Airway epithelial cell (primary cell): ENCODE measurements around the gene MARCHF7. TPM values are rescaled to one million over a fixed set of nuclear protein-coding genes. Genes with fewer than 3 reads are reported as not detected.

Experiments used
- total RNA-seq: library from RNA; depleted of rRNA; stranded (reverse); fragments of >200 nt; gene quantifications from 2 replicates; pipeline ENCODE4 v1.2.3, GENCODE V29; 2015

The MARCHF7 gene, protein sequence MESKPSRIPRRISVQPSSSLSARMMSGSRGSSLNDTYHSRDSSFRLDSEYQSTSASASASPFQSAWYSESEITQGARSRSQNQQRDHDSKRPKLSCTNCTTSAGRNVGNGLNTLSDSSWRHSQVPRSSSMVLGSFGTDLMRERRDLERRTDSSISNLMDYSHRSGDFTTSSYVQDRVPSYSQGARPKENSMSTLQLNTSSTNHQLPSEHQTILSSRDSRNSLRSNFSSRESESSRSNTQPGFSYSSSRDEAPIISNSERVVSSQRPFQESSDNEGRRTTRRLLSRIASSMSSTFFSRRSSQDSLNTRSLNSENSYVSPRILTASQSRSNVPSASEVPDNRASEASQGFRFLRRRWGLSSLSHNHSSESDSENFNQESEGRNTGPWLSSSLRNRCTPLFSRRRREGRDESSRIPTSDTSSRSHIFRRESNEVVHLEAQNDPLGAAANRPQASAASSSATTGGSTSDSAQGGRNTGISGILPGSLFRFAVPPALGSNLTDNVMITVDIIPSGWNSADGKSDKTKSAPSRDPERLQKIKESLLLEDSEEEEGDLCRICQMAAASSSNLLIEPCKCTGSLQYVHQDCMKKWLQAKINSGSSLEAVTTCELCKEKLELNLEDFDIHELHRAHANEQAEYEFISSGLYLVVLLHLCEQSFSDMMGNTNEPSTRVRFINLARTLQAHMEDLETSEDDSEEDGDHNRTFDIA
- 66.9 and 71.3 TPM in 2 replicates for total RNA-seq

DNA sequence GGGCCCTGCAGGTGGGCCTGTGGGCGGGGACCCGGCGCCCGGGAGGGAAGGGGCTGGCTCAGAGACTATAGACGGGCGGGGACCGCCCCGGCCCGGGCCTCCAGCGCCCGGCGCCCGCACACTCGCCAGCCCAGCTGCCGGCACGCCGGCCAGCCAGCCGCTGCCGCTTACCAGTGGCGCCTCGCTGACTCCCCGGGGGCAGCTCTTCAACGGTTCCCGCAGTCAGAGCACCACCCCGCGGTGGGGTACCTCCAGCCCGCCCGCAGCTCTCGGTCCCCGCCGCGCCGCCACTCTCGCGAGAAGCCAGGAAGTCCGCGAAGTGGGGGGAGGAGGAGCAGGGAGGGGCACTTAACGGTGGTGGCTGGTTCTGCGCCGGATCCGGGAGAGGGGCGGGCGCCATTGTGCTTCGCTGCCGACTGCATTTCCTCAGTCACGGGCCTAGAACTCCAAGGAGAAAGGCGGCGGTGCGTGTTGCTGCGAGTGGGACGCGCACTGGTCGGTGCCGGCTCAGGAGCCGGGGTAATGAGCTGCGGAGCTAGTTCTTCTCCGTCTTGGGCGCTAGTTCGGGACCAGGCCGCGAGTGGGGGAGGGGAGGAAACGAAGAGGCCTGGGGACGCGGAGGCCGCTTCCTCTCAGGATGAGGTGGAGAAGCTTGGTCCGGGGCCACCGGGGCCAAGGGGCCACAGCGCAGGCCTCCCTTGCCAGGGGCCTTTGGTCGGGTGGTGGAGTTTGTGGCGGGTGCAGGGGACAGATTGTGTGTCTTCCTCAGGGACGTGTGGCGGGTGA lies at the start of gene MARCHF7:
Gene MARCHF7 (plus strand): TSS at position 364 of the 786 bp plus-strand sequence. CDS start 16,517 bp downstream, outside the sequence.

Other genes starting within 250 kb of the MARCHF7 start
- gene BAZ2B, start 96.0 kb upstream of the MARCHF7 start, total RNA-seq: 26.8 and 41.8 TPM in 2 replicates
- 1.1 and 1.8 TPM in 2 replicates for gene CD302, start 85.7 kb downstream of the MARCHF7 start, total RNA-seq
- gene LY75, start 192.2 kb downstream of the MARCHF7 start, total RNA-seq: 0.35 and 1.3 TPM in 2 replicates